HUES48 (cell line): ENCODE data around the gene APOBEC4.

Source experiments
- H3K27ac ChIP-seq: one replicate; pipeline ENCODE4 v1.7.0; 2013; ENCODE audit warnings: low read depth, low read length, inconsistent platforms
- H3K27me3 ChIP-seq: 2 replicates; pipeline ENCODE4 v1.6.1; 2013; ENCODE audit warnings: mild to moderate bottlenecking, low read length; ENCODE audit not compliant: control insufficient read depth, insufficient read depth
- H3K36me3 ChIP-seq: 2 replicates; pipeline ENCODE4 v1.6.1; 2013; ENCODE audit warnings: low read length; ENCODE audit not compliant: control insufficient read depth, insufficient read depth
- H3K4me1 ChIP-seq: 2 replicates; pipeline ENCODE4 v1.6.1; 2013; ENCODE audit warnings: mild to moderate bottlenecking, low read length; ENCODE audit not compliant: control insufficient read depth, insufficient read depth
- H3K4me3 ChIP-seq: 2 replicates; pipeline ENCODE4 v1.5.1; 2013; ENCODE audit warnings: mild to moderate bottlenecking, low read depth, low read length
- H3K9ac ChIP-seq: 2 replicates; pipeline ENCODE4 v1.6.1; 2013; ENCODE audit warnings: mild to moderate bottlenecking, low read depth, low read length, moderate library complexity
- H3K9me3 ChIP-seq: 2 replicates; pipeline ENCODE4 v1.6.1; 2013; ENCODE audit warnings: low read length; ENCODE audit not compliant: control insufficient read depth, insufficient read depth

Gene APOBEC4

DNA sequence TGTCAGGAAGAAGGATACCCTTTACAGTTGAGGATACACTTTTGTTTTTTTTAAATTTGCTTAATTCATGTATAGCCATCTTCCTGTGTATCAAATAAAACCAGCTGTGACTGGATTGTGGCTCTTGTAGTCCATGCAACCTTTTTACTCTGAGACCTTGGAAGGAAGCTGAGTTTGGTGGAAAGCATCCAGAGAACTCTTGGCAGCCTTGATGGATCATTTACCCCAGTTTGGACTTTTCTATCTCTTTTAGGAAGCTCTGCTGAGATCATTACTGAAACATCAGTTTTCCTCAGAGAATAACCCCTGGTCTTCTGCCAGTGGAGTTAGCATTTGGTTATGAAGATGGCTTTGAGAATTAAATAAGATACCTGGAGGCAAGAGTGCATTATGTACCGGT is 21.2 kb upstream of the APOBEC4 start:
- Histone ChIP-seq H3K9ac (no peak overlapping the region), H3K36me3 (no peaks in the 10 kb centered on the region), H3K9me3 (peaks cover 6% of the 10 kb centered on the region; the same call in 1 of the 2 replicates), H3K27ac (no peak overlapping the region), H3K27me3 (no peaks in the 10 kb centered on the region), H3K4me3 (no peak overlapping the region), H3K4me1 (no peaks in the 10 kb centered on the region)

DNA sequence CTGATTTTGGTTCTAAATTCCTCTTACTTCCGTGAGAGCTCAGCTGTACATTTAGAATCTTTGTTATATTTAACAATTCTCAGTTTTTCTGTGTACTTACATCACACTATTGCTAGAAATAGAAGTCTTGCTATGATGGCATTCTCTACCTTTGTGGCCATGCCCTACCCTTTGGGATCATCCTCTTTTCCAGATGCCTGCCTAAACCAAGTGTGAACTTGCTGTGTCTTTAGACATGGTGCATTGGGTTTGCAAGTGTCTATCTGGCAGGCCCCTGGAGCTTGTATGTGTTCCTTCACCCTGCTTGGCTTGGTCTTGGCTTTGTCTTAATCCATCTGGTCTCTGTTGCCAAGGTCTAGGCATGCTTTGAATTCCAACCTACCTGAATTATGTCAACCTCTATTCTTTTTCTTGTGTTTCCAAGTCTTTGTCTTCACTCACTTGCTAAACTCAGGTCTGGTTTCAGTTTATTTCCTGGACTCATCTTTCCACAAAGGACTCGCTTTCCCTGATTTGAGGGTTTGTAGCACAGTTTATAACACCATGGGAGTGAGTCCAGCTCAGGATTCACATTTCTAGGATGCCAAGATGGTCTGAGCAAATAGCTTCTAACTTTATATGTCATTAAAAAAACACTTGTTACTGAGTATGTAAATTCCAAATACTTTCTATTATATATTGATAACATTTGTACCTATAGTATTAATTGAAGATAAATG is 20.6 kb upstream of the APOBEC4 start:
- no peak overlapping the region for H3K9ac ChIP-seq
- H3K27me3 ChIP-seq: no peaks in the 10 kb centered on the region
- H3K9me3 ChIP-seq: peaks cover 6% of the 10 kb centered on the region; the same call in 1 of the 2 replicates
- no peaks in the 10 kb centered on the region for H3K4me1 ChIP-seq
- no peaks in the 10 kb centered on the region for H3K36me3 ChIP-seq
- H3K4me3 ChIP-seq: no peak overlapping the region
- H3K27ac ChIP-seq: no peak overlapping the region

DNA sequence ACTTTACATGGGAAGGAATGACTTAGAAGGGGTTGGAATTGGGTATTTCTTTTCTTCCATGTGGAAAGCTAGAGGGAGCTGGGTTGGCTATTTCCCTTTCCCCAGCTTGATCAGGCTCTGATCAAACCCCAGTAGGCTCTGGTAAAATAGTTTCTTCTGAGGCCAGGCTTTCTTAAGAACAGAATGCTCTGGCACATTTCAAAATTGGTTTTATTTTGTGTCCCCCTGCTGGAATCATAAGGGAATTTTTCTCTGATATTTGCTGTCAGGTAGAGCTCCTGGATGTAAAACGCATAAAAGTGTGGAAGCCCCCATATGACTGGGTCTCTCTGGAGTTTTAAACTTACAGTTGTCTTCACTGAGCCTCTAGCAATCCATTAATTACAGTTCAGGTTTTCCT is 17.1 kb upstream of the APOBEC4 start:
- H3K4me3 ChIP-seq: no peak overlapping the region
- no peaks in the 10 kb centered on the region for H3K36me3 ChIP-seq
- H3K9me3 ChIP-seq: peaks cover 6% of the 10 kb centered on the region; the same call in 1 of the 2 replicates
- H3K27ac ChIP-seq: no peak overlapping the region
- no peaks in the 10 kb centered on the region for H3K27me3 ChIP-seq
- H3K4me1 ChIP-seq: no peaks in the 10 kb centered on the region
- no peak overlapping the region for H3K9ac ChIP-seq

DNA sequence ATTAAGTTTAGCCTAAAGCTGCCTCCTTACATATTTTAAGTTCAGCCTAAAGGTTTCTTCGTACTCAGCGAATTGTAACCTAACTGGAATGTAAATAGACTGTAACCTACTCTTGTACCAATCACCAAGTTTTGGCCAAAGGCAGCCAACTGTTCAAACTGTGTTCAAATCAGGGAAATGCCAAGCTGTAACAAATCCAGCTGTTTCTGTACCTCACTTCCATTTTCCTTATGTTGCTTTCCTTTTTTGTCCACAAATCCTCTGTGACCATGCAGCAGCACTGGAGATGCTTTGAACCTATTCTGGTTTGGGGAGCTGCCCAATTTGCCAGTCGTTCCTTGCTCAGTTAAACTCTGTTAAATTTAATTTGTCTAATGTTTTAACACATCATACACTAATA is 3.2 kb upstream of the APOBEC4 start:
- Histone ChIP-seq H3K4me3 (no peak overlapping the region), H3K27ac (no peak overlapping the region), H3K9me3 (no peaks in the 10 kb centered on the region), H3K9ac (no peak overlapping the region), H3K27me3 (no peaks in the 10 kb centered on the region), H3K36me3 (no peaks in the 10 kb centered on the region), H3K4me1 (no peaks in the 10 kb centered on the region)

DNA sequence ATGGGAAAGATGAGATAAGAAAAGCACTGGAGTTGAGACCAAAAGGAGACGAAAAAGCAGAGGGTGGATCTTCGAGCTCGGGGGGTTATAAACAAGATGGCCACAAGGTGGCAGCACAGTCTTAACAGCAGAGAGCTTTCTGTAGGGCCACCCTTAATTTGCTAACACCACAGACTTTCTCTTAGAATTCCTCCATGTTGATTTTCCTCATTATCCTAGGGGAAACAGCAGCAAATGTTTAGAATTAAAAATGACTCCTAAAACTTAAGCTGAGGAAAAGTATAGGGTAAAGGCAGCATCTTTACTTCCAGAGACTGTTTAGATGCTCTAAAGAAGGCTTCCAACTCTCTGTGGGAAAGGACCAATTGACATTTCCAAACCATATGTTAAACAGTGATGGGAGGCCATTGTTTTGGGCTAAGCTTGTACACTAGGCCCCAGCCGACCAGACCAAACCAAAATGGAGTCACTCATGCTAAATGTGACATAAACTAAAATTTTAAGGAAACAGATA is 2.5 kb upstream of the APOBEC4 start:
- no peaks in the 10 kb centered on the region for H3K4me1 ChIP-seq
- no peaks in the 10 kb centered on the region for H3K27me3 ChIP-seq
- no peak overlapping the region for H3K9ac ChIP-seq
- H3K4me3 ChIP-seq: no peak overlapping the region
- no peaks in the 10 kb centered on the region for H3K36me3 ChIP-seq
- H3K9me3 ChIP-seq: no peaks in the 10 kb centered on the region
- no peak overlapping the region for H3K27ac ChIP-seq

DNA sequence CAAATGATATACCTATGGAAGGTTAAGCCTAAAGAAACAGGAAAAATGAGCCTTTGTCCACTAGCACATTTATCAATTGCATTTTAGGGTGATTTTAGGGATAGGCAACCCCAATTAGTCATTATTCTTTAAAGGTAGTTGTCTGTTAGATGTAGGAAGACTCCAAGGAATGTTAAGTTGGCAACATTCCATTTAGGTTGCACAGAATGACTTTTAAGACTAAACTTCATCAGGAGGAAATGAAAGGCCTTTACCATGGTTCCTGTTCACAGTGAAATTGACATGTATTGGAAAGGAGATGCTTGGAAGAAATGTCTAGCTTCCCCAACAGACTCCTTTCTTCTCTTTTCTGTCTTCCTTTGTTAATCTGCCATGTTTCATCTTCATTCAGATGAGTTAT is 1.6 kb upstream of the APOBEC4 start:
- no peak overlapping the region for H3K27ac ChIP-seq
- no peak overlapping the region for H3K4me3 ChIP-seq
- H3K36me3 ChIP-seq: no peaks in the 10 kb centered on the region
- no peak overlapping the region for H3K9ac ChIP-seq
- H3K27me3 ChIP-seq: no peaks in the 10 kb centered on the region
- H3K9me3 ChIP-seq: no peaks in the 10 kb centered on the region
- no peaks in the 10 kb centered on the region for H3K4me1 ChIP-seq

DNA sequence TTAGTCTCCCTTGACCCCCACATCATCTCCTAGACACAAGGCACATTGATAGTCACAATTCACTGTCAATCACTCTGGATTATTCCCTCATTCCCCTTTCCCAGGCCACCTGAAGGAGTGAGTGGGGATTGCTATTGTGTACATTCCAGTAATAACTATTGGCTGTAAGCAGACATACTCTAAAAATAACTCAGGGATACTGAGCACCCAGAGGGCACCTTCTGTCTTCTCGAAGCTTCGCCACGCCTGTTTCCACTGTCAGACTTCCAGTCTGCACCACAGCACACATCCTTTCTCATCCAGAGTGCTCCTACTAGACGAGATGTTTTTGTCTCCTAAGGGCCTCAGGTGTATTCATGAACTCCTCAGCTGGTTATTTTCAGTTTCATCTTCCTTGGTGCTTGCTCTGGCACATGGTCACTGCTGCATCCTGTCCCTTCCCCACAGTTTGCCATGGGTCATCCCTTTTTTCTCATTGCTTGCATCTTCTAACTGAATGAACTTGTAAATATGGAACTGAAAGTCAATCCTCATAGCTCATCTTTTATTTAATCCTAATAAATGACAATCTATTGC is 848 bp upstream of the APOBEC4 start:
- no peak overlapping the region for H3K9ac ChIP-seq
- no peaks in the 10 kb centered on the region for H3K36me3 ChIP-seq
- H3K27me3 ChIP-seq: no peaks in the 10 kb centered on the region
- no peak overlapping the region for H3K27ac ChIP-seq
- H3K4me3 ChIP-seq: no peak overlapping the region
- no peaks in the 10 kb centered on the region for H3K9me3 ChIP-seq
- no peaks in the 10 kb centered on the region for H3K4me1 ChIP-seq

DNA sequence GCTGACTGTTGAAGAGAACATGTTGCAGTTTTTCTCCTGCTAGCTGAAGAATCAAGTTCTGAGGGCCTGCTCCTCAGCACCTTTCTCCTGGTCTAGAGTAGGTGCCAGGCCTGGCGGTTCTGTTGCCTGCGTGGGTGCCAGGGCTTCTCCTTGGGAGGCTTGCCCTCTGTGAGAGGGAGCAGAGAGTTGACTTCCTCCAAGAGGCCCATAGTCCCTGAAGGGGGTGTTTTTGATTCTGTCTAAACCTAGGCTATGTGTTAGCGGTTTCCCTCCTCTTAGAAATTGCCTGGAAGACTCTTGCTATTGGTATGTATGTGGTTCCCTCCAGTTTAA is 312 bp upstream of the APOBEC4 start:
- Histone ChIP-seq H3K4me3 (no peak overlapping the region), H3K27me3 (no peaks in the 10 kb centered on the region), H3K36me3 (no peaks in the 10 kb centered on the region), H3K27ac (no peak overlapping the region), H3K9ac (no peak overlapping the region), H3K4me1 (no peaks in the 10 kb centered on the region), H3K9me3 (no peaks in the 10 kb centered on the region)

DNA sequence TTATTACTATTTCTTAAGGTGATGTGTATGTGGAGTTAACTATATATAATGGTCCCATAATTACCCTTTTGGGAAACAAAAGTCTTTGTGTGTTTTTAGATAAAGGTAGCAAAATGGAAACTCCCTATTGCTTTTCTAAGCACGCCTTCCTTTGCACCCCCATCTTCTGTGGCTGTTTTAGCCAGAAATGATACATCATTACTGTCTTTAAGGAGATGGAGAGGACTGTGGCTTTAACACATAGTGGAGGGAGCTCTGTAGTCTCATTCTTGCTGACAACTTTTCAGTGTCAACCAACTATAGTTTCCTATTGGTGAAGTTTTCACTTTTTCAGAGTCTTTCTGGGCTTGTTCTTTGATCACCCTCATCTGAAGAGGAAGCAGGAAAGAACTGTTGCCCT is 1.0 kb downstream of the APOBEC4 start:
- H3K36me3 ChIP-seq: no peaks in the 10 kb centered on the region
- no peak overlapping the region for H3K4me3 ChIP-seq
- H3K4me1 ChIP-seq: no peaks in the 10 kb centered on the region
- no peak overlapping the region for H3K9ac ChIP-seq
- H3K27me3 ChIP-seq: no peaks in the 10 kb centered on the region
- no peaks in the 10 kb centered on the region for H3K9me3 ChIP-seq
- no peak overlapping the region for H3K27ac ChIP-seq

DNA sequence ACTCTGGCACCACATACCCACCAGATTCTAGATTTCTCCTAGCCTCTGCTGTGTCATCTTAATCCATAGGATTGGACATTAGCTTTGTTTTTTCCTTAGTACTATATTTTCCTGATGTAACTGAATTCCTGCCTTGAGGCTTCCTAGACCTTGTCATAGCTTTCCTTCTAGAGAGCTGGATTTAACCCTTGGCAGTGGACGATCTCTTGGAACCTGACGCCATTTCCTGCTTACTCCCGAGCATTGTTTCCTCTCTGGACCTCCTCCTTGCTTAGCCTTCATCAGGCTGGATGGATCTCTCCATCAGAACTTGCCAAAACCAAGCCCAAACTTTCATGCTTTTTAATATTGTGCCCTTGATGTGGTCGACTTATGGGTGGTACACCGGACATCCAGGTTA is 1.5 kb downstream of the APOBEC4 start:
- Histone ChIP-seq H3K4me3 (no peak overlapping the region), H3K27ac (no peak overlapping the region), H3K27me3 (no peaks in the 10 kb centered on the region)

DNA sequence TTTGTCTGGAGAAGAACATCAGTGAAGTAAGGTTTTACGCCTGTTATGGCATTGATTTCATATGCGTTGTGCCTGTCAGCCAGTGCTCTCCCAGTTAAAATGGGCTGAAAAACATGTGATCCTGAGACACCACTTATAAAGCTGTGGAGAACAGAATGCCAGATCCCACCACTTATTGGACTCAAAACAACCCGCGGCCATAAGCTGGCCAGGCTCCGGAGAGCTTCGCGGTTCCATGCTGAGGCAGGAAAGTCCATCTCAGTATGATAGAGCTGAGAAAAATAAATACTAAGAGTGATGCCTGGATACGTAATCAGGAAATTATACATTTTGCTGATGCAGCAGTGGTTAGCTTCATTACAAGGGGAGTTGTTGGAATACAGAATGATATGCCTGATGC is 5.1 kb downstream of the APOBEC4 start:
- Histone ChIP-seq H3K9ac (no peak overlapping the region), H3K36me3 (no peaks in the 10 kb centered on the region), H3K9me3 (no peaks in the 10 kb centered on the region), H3K27me3 (no peaks in the 10 kb centered on the region), H3K4me3 (no peak overlapping the region), H3K27ac (no peak overlapping the region), H3K4me1 (no peaks in the 10 kb centered on the region)

More for the DNA sequence above, 1.5 kb downstream of the APOBEC4 start:
- Histone ChIP-seq H3K9me3 (no peaks in the 10 kb centered on the region), H3K9ac (no peak overlapping the region), H3K4me1 (no peaks in the 10 kb centered on the region), H3K36me3 (no peaks in the 10 kb centered on the region)
